Measurements from ENCODE around the gene GRID2IP. TPM values are rescaled to one million over a fixed set of nuclear protein-coding genes. Genes with fewer than 3 reads are reported as not detected.
"Not testable (repeated sequence)": the region's sequence is repeated elsewhere in the genome, so short reads cannot be mapped to it uniquely, and the experiment has no call there.

The GRID2IP gene
- total RNA-seq, 3 donors from 2014 or later (not counting 1 experiment from before 2014, with no cell fraction given): 0.39 to 0.45 (median 0.40) TPM

DNA sequence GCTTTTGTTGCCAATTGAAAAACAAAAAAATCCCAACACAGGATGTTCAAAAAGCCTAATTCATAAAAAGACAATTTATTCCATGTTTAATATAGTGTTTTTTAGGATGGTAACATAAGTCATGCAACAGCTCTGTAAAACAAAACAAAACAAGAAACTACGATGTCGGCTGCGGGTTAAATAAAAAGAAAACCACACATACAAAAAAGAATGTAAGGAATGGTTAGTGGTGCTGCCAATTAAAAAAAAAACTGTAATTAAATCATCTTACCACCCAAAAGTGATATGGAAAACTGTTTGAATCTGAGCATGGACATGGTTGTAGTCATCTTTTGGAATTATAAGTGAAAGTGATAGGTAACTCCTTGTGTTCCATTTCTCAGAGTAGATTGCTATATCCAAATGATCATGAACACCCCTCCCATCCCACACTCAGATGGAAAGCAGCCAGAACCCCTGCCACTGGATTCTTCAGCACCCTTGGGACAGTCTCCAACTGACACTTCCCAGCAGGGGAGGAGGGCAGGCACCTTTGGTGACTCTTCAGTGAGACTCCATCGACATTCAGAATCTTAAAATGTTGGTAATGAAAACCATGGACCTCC lies 89.2 kb downstream of the GRID2IP start:
- Histone ChIP-seq H3K36me3 (ENCODE audit: control insufficient read depth, insufficient read depth, low read length) (peaks cover 53% of the 10 kb centered on the region), H3K9me3 (ENCODE audit: control insufficient read depth, insufficient read depth, low read length) (no peaks in the 10 kb centered on the region), H3K27ac (ENCODE audit: low read length) (no peak overlapping the region), H3K4me3 (ENCODE audit: low read length) (no peak overlapping the region), H3K27me3 (ENCODE audit: control insufficient read depth, insufficient read depth, low read length) (no peaks in the 10 kb centered on the region), H3K4me1 (ENCODE audit: control insufficient read depth, insufficient read depth, low read length) (no peaks in the 10 kb centered on the region)
- no peaks in the 10 kb centered on the region for H3K9me3 Mint-ChIP-seq
- peak overlapping the region in 1 of 2 donors; percentile 1 for H3K27ac Mint-ChIP-seq
- peaks cover 10% of the 10 kb centered on the region for H3K36me3 Mint-ChIP-seq
- WGBS (ENCODE audit: insufficient coverage): 100% methylated on average over 1 of the region's 4 CpGs
- TF ChIP-seq, protein P1, sequence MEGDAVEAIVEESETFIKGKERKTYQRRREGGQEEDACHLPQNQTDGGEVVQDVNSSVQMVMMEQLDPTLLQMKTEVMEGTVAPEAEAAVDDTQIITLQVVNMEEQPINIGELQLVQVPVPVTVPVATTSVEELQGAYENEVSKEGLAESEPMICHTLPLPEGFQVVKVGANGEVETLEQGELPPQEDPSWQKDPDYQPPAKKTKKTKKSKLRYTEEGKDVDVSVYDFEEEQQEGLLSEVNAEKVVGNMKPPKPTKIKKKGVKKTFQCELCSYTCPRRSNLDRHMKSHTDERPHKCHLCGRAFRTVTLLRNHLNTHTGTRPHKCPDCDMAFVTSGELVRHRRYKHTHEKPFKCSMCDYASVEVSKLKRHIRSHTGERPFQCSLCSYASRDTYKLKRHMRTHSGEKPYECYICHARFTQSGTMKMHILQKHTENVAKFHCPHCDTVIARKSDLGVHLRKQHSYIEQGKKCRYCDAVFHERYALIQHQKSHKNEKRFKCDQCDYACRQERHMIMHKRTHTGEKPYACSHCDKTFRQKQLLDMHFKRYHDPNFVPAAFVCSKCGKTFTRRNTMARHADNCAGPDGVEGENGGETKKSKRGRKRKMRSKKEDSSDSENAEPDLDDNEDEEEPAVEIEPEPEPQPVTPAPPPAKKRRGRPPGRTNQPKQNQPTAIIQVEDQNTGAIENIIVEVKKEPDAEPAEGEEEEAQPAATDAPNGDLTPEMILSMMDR (IDR thresholded peaks at IDR 0.05): no peak
- no peak overlapping the region for H3K4me3 Mint-ChIP-seq
- intact Hi-C loops (cut with micrococcal nuclease): no loop called here
- H3K27me3 Mint-ChIP-seq (ENCODE audit: low read depth in 2 of 2): no peaks in the 10 kb centered on the region
- ATAC-seq (no peak), DNase-seq (no peak)
- no peaks in the 10 kb centered on the region for H3K4me1 Mint-ChIP-seq

DNA sequence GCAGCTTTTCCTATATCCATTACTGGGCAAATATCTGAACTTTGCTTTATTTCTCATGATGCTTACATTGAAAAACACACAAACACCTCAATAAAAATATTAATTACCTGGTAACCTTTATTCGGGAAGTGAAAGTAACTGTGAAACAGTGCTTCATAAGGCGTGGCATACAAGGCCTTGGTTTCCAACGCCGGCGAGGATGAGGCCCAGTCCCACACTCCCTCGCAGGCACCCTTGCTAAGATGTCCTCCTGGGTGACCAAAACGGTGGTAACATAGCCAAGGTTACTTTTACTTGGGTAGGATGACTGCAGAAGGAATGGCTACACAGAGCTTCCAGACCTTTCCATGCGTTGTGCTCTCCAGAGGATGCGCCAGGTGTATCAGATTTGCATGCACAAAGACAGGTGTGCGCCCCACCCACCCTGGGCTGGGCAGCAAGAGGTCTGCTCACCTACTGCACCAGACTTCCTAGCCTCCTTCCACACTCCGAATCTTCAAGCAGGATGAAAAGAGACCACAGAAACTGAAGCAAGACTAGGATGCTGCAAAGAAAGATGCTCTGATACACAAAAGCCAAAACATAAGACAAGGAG lies 90.2 kb downstream of the GRID2IP start:
- ATAC-seq (no peak), DNase-seq (no peak)
- Mint-ChIP-seq H3K27ac (peak overlapping the region; percentile 1 to 53), H3K9me3 (no peaks in the 10 kb centered on the region), H3K27me3 (ENCODE audit: low read depth in 2 of 2) (no peaks in the 10 kb centered on the region), H3K4me1 (no peaks in the 10 kb centered on the region), H3K36me3 (peaks cover 7% of the 10 kb centered on the region), H3K4me3 (no peak overlapping the region)
- WGBS (ENCODE audit: insufficient coverage): 91% methylated on average over 11 of the region's 11 CpGs
- Histone ChIP-seq H3K27ac (ENCODE audit: low read length) (no peak overlapping the region), H3K27me3 (ENCODE audit: control insufficient read depth, insufficient read depth, low read length) (no peaks in the 10 kb centered on the region), H3K9me3 (ENCODE audit: control insufficient read depth, insufficient read depth, low read length) (no peaks in the 10 kb centered on the region), H3K4me1 (ENCODE audit: control insufficient read depth, insufficient read depth, low read length) (no peaks in the 10 kb centered on the region), H3K4me3 (ENCODE audit: low read length) (no peak overlapping the region), H3K36me3 (ENCODE audit: control insufficient read depth, insufficient read depth, low read length) (peaks cover 43% of the 10 kb centered on the region)
- TF ChIP-seq, protein P1 (IDR thresholded peaks at IDR 0.05): no peak
- intact Hi-C loops (cut with micrococcal nuclease): no loop called here

DNA sequence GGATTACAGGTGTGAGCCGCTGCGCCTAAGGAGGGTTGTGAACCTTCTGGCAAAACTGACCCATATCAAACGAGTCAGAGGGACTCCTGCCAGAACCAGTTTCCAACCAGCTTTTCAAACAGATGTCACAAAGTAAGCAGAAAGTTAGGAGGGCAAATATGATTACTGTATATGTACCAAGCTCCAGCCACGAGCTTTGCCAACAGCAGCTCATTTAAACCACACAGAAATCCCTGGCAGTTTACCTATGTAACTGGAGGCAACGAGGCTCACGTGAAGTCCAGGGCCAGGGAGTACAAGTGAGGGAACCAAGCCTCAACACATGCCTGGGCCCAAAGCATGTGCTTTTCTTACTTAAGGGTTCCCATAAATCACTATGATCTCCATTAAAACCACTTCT lies 91.0 kb downstream of the GRID2IP start:
- Mint-ChIP-seq H3K27me3 (ENCODE audit: low read depth in 2 of 2) (no peaks in the 10 kb centered on the region), H3K27ac (no peak overlapping the region), H3K36me3 (no peaks in the 10 kb centered on the region), H3K4me3 (no peak overlapping the region), H3K9me3 (no peaks in the 10 kb centered on the region), H3K4me1 (no peaks in the 10 kb centered on the region)
- DNase-seq: no peak
- WGBS (ENCODE audit: insufficient coverage): 95% methylated on average over 6 of the region's 6 CpGs
- no peaks in the 10 kb centered on the region for H3K4me1 ChIP-seq (ENCODE audit: control insufficient read depth, insufficient read depth, low read length)
- intact Hi-C loops (cut with micrococcal nuclease): no loop called here
- H3K27me3 ChIP-seq (ENCODE audit: control insufficient read depth, insufficient read depth, low read length): no peaks in the 10 kb centered on the region
- ATAC-seq: no peak
- no peak overlapping the region for H3K4me3 ChIP-seq (ENCODE audit: low read length)
- no peaks in the 10 kb centered on the region for H3K9me3 ChIP-seq (ENCODE audit: control insufficient read depth, insufficient read depth, low read length)
- peaks cover 36% of the 10 kb centered on the region for H3K36me3 ChIP-seq (ENCODE audit: control insufficient read depth, insufficient read depth, low read length)
- TF ChIP-seq, protein P1 (IDR thresholded peaks at IDR 0.05): no peak
- no peak overlapping the region for H3K27ac ChIP-seq (ENCODE audit: low read length)

DNA sequence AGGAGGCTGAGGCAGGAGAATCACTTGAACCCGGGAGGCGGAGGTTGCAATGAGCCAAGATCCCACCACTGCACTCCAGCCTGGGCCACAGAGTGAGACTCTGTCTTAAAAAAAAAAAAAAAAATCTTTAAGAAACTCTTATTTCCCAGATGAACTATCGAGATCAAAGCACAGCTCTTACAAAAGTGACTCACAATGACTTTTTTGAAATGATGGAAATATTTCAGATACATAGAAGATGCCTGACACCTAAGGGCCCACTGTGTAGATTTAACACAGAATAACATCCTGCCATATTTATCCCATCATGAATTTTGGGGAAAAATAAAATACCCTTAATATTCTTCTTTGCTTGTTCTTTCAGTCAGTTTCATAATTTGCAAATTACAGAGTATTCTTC lies 92.6 kb downstream of the GRID2IP start:
- H3K27ac ChIP-seq (ENCODE audit: low read length); H3K4me1 Mint-ChIP-seq; H3K4me1 ChIP-seq (ENCODE audit: control insufficient read depth, insufficient read depth, low read length); H3K27ac Mint-ChIP-seq; H3K4me3 ChIP-seq (ENCODE audit: low read length); H3K27me3 ChIP-seq (ENCODE audit: control insufficient read depth, insufficient read depth, low read length); H3K4me3 Mint-ChIP-seq; H3K27me3 Mint-ChIP-seq (ENCODE audit: low read depth in 2 of 2); ATAC-seq; DNase-seq; intact Hi-C loops (cut with micrococcal nuclease); H3K9me3 ChIP-seq (ENCODE audit: control insufficient read depth, insufficient read depth, low read length); H3K9me3 Mint-ChIP-seq; H3K36me3 Mint-ChIP-seq: not testable (repeated sequence)
- 96% methylated on average over 3 of the region's 3 CpGs for WGBS (ENCODE audit: insufficient coverage)
- H3K36me3 ChIP-seq (ENCODE audit: control insufficient read depth, insufficient read depth, low read length): peaks cover 32% of the 10 kb centered on the region

Measured in natural killer cell (primary cell).